GM12878 (cell line): ENCODE data around the gene RABL6. TPM values are rescaled to one million over a fixed set of nuclear protein-coding genes. Genes with fewer than 3 reads are reported as not detected.
A peak's percentile ranks its signal among the peaks of the same experiment; 100 is the strongest.

Source experiments
- ATAC-seq: fragments of 200-7000 bp; cut with Tn5 transposase; 3 replicates; pipeline ENCODE4 v1.9.1; 2020; ENCODE audit warnings: mild to moderate bottlenecking, moderate library complexity
- BruUV-seq: library from RNA; stranded (reverse); fragments of 400-500 nt; replicated peaks from 2 replicates; lab custom pipeline; 2021; lab: Mats Ljungman, UMichigan
- CTCF ChIA-PET: fragments of 300-600 bp; sonication (Branson Sonifier 250); formaldehyde crosslinking; extraction: SDS; loops from one replicate; lab custom pipeline; 2021; ENCODE audit warnings: inconsistent platforms; lab: Yijun Ruan, JAX
- POLR2A ChIA-PET: fragments of 350-600 bp; formaldehyde crosslinking; extraction: SDS; loops from one replicate; lab custom pipeline; 2021; ENCODE audit warnings: inconsistent platforms; lab: Charles Lee
- RAD21 ChIA-PET: fragments of 300-600 bp; sonication (Branson Sonifier 250); formaldehyde crosslinking; loops from one replicate; lab custom pipeline; 2023; ENCODE audit warnings: antibody characterized with exemption; ENCODE audit not compliant: unreplicated experiment; lab: Charles Lee
- SMC1A ChIA-PET: fragments of 300-600 bp; sonication (Branson Sonifier 250); formaldehyde crosslinking; loops from one replicate; lab custom pipeline; 2023; ENCODE audit not compliant: unreplicated experiment, uncharacterized antibody; lab: Charles Lee
- DNase-seq: peaks from one replicate; pipeline ENCODE4 v3.0.0-alpha.2; 2011; ENCODE audit warnings: low read depth, low spot score
- FAIRE-seq: peaks from 3 replicates; lab custom pipeline; 2011; peaks lifted over from hg19 to GRCh38; lab: Jason Lieb, UNC
- H2AFZ ChIP-seq: 2 replicates; pipeline ENCODE4 v1.6.0; 2011; ENCODE audit warnings: low read depth, low read length, control low read depth; ENCODE audit not compliant: control insufficient read depth
- H3K27ac ChIP-seq: 2 replicates; pipeline ENCODE4 v1.5.1; 2011; ENCODE audit warnings: control low read depth; ENCODE audit not compliant: control insufficient read depth, insufficient read depth
- H3K27me3 ChIP-seq, 2 experiments: replicated peaks in 1 of 2; 2 replicates each; pipeline versions ENCODE4 v1.6.0 to v1.6.1; 2011; ENCODE audit warnings: low read length in 1 of 2; ENCODE audit not compliant: control insufficient read depth in 2 of 2, insufficient read depth in 2 of 2
- H3K36me3 ChIP-seq, 2 experiments: 2 replicates each; pipeline ENCODE4 v1.5.1; 2011; ENCODE audit warnings: low read length in 1 of 2; ENCODE audit not compliant: control insufficient read depth in 2 of 2, insufficient read depth in 2 of 2
- H3K4me1 ChIP-seq: 2 replicates; pipeline ENCODE4 v1.6.1; 2011; ENCODE audit warnings: mild to moderate bottlenecking, low read length, moderate library complexity, mixed read lengths; ENCODE audit not compliant: control insufficient read depth, insufficient read depth
- H3K4me2 ChIP-seq: 2 replicates; pipeline ENCODE4 v1.6.0; 2011; ENCODE audit warnings: control low read depth; ENCODE audit not compliant: control insufficient read depth, insufficient read depth
- H3K4me3 ChIP-seq: fragments of 200-600 bp; sonication (generic); 2 replicates; pipeline ENCODE4 v1.5.1; 2016
- H3K79me2 ChIP-seq: 2 replicates; pipeline ENCODE4 v1.6.0; 2011; ENCODE audit warnings: low read length; ENCODE audit not compliant: control insufficient read depth, insufficient read depth
- H3K9ac ChIP-seq: 2 replicates; pipeline ENCODE4 v1.8.0; 2011; ENCODE audit warnings: low read length, control low read depth, mixed read lengths; ENCODE audit not compliant: control insufficient read depth, insufficient read depth
- H3K9me3 ChIP-seq: replicated peaks from 3 replicates; pipeline ENCODE4 v1.5.1; 2011; ENCODE audit warnings: mild to moderate bottlenecking, low read length; ENCODE audit not compliant: control insufficient read depth, insufficient read depth
- H4K20me1 ChIP-seq: 2 replicates; pipeline ENCODE4 v1.6.0; 2011; ENCODE audit not compliant: control insufficient read depth, insufficient read depth
- GATAD2B ChIP-seq: fragments of 450-650 bp; conservative IDR thresholded peaks from 2 replicates; pipeline ENCODE4 v1.6.1; 2017; ENCODE audit warnings: low read depth, mild to moderate bottlenecking, moderate library complexity
- HDGF ChIP-seq: fragments of 450-650 bp; IDR thresholded peaks from 2 replicates; pipeline ENCODE4 v1.6.1; 2016; ENCODE audit warnings: antibody characterized with exemption
- POLR2A ChIP-seq: IDR thresholded peaks from 2 replicates; pipeline ENCODE4 v1.6.1; 2011; ENCODE audit warnings: low read depth, mild to moderate bottlenecking, low read length
- POLR2AphosphoS2 ChIP-seq: IDR thresholded peaks from 2 replicates; pipeline ENCODE4 v1.6.1; 2011; ENCODE audit warnings: low read depth, mild to moderate bottlenecking, low read length, improper control_type of control experiment, moderate library complexity
- TCF12 ChIP-seq: IDR thresholded peaks from 2 replicates; pipeline ENCODE4 v1.6.1; 2011; ENCODE audit warnings: low read depth, mild to moderate bottlenecking, low read length
- WGBS: methylation state at CpG from one replicate; pipeline ENCODE4 v1.1.6; 2016; ENCODE audit warnings: low lambda C conversion rate; ENCODE audit not compliant: insufficient replicate concordance, insufficient coverage; ENCODE audit errors: missing lambda C conversion rate; 5-methylcytosine and 5-hydroxymethylcytosine counted together
- in situ Hi-C: fragments of 300-500 bp; cut with MboI; formaldehyde crosslinking; loops from 9 replicates; pipeline ENCODE4 v1.14.3; 2018; ENCODE audit warnings: mixed read lengths
- intact Hi-C: fragments of 100-400 bp; cut with micrococcal nuclease; formaldehyde crosslinking; loops from one replicate; pipeline ENCODE4 v1.14.2; 2022; ENCODE audit not compliant: unreplicated experiment
- polyA plus RNA-seq, 11 experiments: library from polyadenylated mRNA; depleted of rRNA in 4 of 11; unstranded in 6 of 11; stranded (reverse) in 5 of 11; fragments of >200 nt; fragmentation: Nextera tagmentation in 4 of 11; fragmentation: Illumina TruSeq in 1 of 11; extraction: Ambion mirVana in 4 of 11; extraction: Trizol in 1 of 11; gene quantifications; 1 replicate in 1 of 11; 2 replicates in 10 of 11; pipeline versions ENCODE4 v1.2.1 to v1.2.3, GENCODE V29; 2011 to 2016; ENCODE audit warnings: inconsistent platforms in 2 of 11, missing spikeins in 2 of 11, low read depth in 1 of 11
- total RNA-seq, 4 experiments: library from RNA; depleted of rRNA in 3 of 4; stranded (reverse); fragments of >200 nt in 3 of 4; fragmentation: Illumina TruSeq in 1 of 4; extraction: Trizol in 1 of 4; gene quantifications; 2 replicates each; pipeline versions ENCODE4 v1.2.1 to v1.2.3, GENCODE V29; 2013 to 2021

Gene RABL6
- total and polyA plus RNA-seq, 10 of the 15 experiments (the other 5 are each of a cell fraction or from before 2014, with no cell fraction given): 1.4 to 134 (median 42.7) TPM

DNA sequence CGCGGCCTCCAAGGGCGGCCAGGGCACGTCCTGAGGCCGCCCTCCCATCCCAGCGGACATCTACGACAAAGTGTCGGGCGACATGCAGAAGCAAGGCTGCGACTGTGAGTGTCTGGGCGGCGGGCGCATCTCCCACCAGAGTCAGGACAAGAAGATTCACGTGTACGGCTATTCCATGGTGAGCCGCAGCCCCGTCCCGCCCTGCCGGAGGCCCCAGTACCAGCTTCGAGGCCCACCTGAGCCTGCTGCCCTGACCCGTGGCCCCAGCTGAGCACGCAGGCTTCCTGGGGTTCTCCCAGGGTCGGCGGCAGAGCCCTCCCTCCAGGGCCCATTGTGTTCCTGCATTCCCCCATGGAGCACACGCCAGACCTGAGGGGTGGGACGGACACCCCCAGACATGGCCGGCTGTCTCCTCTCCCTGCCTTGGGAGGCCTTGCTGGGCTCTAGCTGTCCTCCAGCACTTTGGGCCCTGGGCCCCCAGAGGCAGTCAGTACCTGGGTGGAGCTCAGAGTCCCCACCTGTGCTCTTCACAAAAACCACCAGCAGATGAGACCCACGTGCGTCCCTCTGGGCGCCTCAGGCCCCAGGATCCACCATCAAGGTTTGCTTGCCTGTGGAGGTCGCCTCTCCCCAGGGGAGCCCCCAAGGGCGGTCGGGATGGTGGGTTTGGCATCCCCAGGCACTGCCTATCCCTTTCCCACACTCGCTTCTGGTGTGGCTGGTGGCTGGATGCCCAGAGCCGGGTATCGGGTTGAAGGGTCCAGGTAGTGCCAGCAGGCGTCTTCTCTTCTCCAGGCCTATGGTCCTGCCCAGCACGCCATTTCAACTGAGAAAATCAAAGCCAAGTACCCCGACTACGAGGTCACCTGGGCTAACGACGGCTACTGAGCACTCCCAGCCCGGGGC is 42.5 kb downstream of the RABL6 start:
- Histone ChIP-seq H3K27me3 (no peaks in the 10 kb centered on the region; a peak in 1 of 4 replicates), H3K79me2 (peaks cover 10% of the 10 kb centered on the region; the same call in 1 of the 2 replicates), H3K9ac (peak overlapping the region; percentile 58; the same call in 1 of the 2 replicates), H3K4me2 (peak overlapping the region; percentile 96), H3K9me3 (peaks cover 4% of the 10 kb centered on the region; the same call in 1 of the 3 replicates), H3K27ac (peak overlapping the region; percentile 33; the same call in 1 of the 2 replicates), H3K4me1 (peaks cover 7% of the 10 kb centered on the region), H4K20me1 (no peaks in the 10 kb centered on the region; the same call in 1 of the 2 replicates), H2AFZ (no peak overlapping the region), H3K4me3 (peak overlapping the region; percentile 80), H3K36me3 (peaks cover 4 to 8% of the 10 kb centered on the region in 2 experiments; a peak in 3 of 4 replicates)
- SMC1A ChIA-PET: no interaction called here
- CTCF ChIA-PET: no interaction called here
- ATAC-seq (no peak), DNase-seq (no peak), FAIRE-seq (no peak)
- BruUV-seq: TSS peak; percentile 85
- POLR2A ChIA-PET: interaction anchor here (1.0 kb wide), 1 partner anchor 34 kb away, joined by 3 read pairs; no protein-coding TSS in a partner anchor
- intact Hi-C loops: loop anchor here (2.0 to 5.0 kb wide), 4 partner anchors 32 to 187 kb away; partner anchors contain the start of genes FBXW5 and TMEM141
- TF ChIP-seq POLR2AphosphoS2 (0 out of 2 replicates have a peak, but pooled peaks have one; percentile 7), HDGF (0 out of 2 replicates have a peak, but pooled peaks have one; percentile 15), TCF12 (no peak), GATAD2B (0 out of 2 replicates have a peak, but pooled peaks have one; percentile 39), POLR2A (peak; percentile 52)
- RAD21 ChIA-PET: no interaction called here
- in situ Hi-C loops: no loop called here
- 63% methylated on average over 43 of the region's 43 CpGs for WGBS
